Naive thymus-derived CD8-positive, alpha-beta T cell (primary cell): ENCODE data around the gene CDH1. TPM values are rescaled to one million over a fixed set of nuclear protein-coding genes. Genes with fewer than 3 reads are reported as not detected.

Experiments used
- ATAC-seq, 2 donors: fragments of 150-1000 bp; cut with Tn5 transposase in 1 of 2; sonication (Bioruptor Pico), chemical (Tn5 transposase) in 1 of 2; 1 replicate in 1 of 2; 2 replicates in 1 of 2; pipeline ENCODE4 v1.10.0; 2021; ENCODE audit warnings: mild to moderate bottlenecking in 2 of 2, moderate library complexity in 2 of 2
- POLR2A ChIA-PET: fragments of 350-600 bp; sonication (Branson Sonifier 250); formaldehyde crosslinking; loops from one replicate; lab custom pipeline; 2021; ENCODE audit warnings: antibody characterized with exemption; lab: Charles Lee
- DNase-seq, 10 donors: peaks; one replicate each; pipeline versions ENCODE4 v3.0.0 to v3.0.0-alpha.2; 2020 to 2022
- H3K27ac Mint-ChIP-seq, 10 donors: one replicate each; pipeline ENCODE4 v1.8.0; 2020 to 2022; ENCODE audit warnings: mild to moderate bottlenecking in 10 of 10, mixed read lengths in 10 of 10, moderate library complexity in 4 of 10, inconsistent platforms in 1 of 10
- H3K27me3 Mint-ChIP-seq, 5 donors: one replicate each; pipeline ENCODE4 v1.8.0; 2021 to 2022; ENCODE audit warnings: mixed read lengths in 5 of 5
- H3K36me3 Mint-ChIP-seq, 3 donors: one replicate each; pipeline ENCODE4 v1.8.0; 2020 to 2022; ENCODE audit warnings: mixed read lengths in 3 of 3, mild to moderate bottlenecking in 2 of 3, inconsistent platforms in 1 of 3
- H3K4me1 Mint-ChIP-seq, 4 donors: one replicate each; pipeline ENCODE4 v1.8.0; 2021 to 2022; ENCODE audit warnings: mixed read lengths in 4 of 4
- H3K4me3 Mint-ChIP-seq, 10 donors: one replicate each; pipeline ENCODE4 v1.8.0; 2020 to 2022; ENCODE audit warnings: mild to moderate bottlenecking in 10 of 10, mixed read lengths in 10 of 10, moderate library complexity in 6 of 10, inconsistent platforms in 1 of 10
- H3K9me3 Mint-ChIP-seq, 9 donors: one replicate each; pipeline ENCODE4 v1.8.0; 2020 to 2022; ENCODE audit warnings: mixed read lengths in 9 of 9, mild to moderate bottlenecking in 3 of 9, inconsistent platforms in 1 of 9, moderate library complexity in 1 of 9
- polyA plus RNA-seq, 3 donors: library from polyadenylated mRNA; unstranded; fragments of 300-500 nt; fragmentation: Illumina TruSeq; gene quantifications; one replicate each; pipeline ENCODE4 v1.2.3, GENCODE V29; 2021
- total RNA-seq, 8 experiments: library from RNA in 2 of 8; stranded (reverse) in 2 of 8; gene quantifications; one replicate each; pipeline ENCODE4 v1.2.3 and lab custom pipeline; 2021 to 2026

CDH1 gene
- total and polyA plus RNA-seq, 5 experiments from 2014 or later = 1.4 TPM; not detected in 4

DNA sequence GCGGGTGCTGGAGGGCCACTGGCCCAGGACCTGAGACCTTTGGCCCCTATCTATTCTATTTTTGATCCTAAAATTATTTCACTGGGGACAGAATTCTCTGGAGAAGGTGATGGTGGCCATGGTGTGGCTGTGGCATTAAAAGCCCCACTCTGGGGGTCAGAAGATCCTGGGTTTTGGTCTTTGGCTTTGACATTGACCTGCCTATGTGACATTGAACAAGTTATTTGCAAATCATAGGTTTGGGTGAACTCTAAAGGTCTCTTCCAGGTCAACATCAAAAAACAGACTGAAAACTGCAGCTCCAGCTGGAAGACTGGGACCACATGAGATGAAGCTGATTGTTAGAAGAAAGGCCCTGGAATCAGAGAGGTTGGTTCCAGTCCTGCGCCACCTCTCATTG is 2.3 kb upstream of the CDH1 start:
- H3K27me3 Mint-ChIP-seq = peaks cover 17 to 42% (median 29%) of the 10 kb centered on the region in 5 donors
- POLR2A ChIA-PET = interaction anchor here (0.5 kb wide), 1 partner anchor 35 kb away, joined by 3 read pairs; no protein-coding TSS in a partner anchor
- no peak for DNase-seq
- peaks cover 2 to 10% (median 8%) of the 10 kb centered on the region in 4 donors for H3K4me1 Mint-ChIP-seq
- no peak overlapping the region for H3K27ac Mint-ChIP-seq
- ATAC-seq = no peak
- H3K9me3 Mint-ChIP-seq = peaks cover 0 to 2% (median 0%) of the 10 kb centered on the region in 9 donors
- H3K4me3 Mint-ChIP-seq = no peak overlapping the region
- peaks cover 0 to 3% (median 0%) of the 10 kb centered on the region in 3 donors for H3K36me3 Mint-ChIP-seq

DNA sequence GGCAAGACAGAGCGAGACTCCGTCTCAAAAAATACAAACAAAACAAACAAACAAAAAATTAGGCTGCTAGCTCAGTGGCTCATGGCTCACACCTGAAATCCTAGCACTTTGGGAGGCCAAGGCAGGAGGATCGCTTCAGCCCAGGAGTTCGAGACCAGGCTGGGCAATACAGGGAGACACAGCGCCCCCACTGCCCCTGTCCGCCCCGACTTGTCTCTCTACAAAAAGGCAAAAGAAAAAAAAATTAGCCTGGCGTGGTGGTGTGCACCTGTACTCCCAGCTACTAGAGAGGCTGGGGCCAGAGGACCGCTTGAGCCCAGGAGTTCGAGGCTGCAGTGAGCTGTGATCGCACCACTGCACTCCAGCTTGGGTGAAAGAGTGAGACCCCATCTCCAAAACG is 531 bp upstream of the CDH1 start:
- peaks cover 20 to 60% (median 37%) of the 10 kb centered on the region in 5 donors for H3K27me3 Mint-ChIP-seq
- peaks cover 0 to 2% (median 0%) of the 10 kb centered on the region in 9 donors for H3K9me3 Mint-ChIP-seq
- peaks cover 0 to 3% (median 0%) of the 10 kb centered on the region in 3 donors for H3K36me3 Mint-ChIP-seq
- peaks cover 2 to 24% (median 8%) of the 10 kb centered on the region in 4 donors for H3K4me1 Mint-ChIP-seq
- H3K4me3 Mint-ChIP-seq = peak overlapping the region; percentile 38 to 80 (median 70)
- DNase-seq (no peak), ATAC-seq (no peak)
- POLR2A ChIA-PET = no interaction called here
- peak overlapping the region in 1 of 10 donors; percentile 77 for H3K27ac Mint-ChIP-seq

DNA sequence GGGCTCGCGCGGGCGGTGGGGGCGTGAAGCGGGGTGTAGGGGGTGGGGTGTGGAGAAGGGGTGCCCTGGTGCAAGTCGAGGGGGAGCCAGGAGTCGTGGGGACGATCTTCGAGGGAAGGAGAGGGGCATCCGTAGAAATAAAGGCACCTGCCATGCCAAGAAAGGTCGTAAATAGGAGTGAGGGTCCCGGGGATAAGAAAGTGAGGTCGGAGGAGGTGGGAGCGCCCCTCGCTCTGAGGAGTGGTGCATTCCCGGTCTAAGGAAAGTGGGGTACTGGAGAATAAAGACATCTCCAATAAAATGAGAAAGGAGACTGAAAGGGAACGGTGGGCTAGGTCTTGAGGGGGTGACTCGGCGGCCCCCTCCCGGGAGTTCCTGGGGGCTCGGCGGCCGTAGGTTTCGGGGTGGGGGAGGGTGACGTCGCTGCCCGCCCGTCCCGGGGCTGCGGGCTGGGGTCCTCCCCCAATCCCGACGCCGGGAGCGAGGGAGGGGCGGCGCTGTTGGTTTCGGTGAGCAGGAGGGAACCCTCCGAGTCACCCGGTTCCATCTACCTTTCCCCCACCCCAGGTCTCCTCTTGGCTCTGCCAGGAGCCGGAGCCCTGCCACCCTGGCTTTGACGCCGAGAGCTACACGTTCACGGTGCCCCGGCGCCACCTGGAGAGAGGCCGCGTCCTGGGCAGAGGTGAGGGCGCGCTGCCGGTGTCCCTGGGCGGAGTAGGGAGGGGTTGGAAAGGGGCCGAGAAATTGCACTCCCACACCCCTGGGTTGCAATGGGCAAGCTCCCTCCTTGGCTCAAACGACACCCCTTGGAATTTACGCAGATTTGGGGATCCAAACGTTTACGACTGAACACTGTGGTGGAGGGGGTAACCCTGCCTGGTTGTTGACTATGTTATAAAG is 888 bp downstream of the CDH1 start:
- POLR2A ChIA-PET = no interaction called here
- DNase-seq (no peak), ATAC-seq (peak; percentile 19 to 30)
- Mint-ChIP-seq H3K9me3 (peaks cover 0 to 2% (median 0%) of the 10 kb centered on the region in 9 donors), H3K27me3 (peaks cover 20 to 60% (median 33%) of the 10 kb centered on the region in 5 donors), H3K36me3 (peaks cover 0 to 3% (median 0%) of the 10 kb centered on the region in 3 donors), H3K4me1 (peaks cover 2 to 24% (median 8%) of the 10 kb centered on the region in 4 donors), H3K4me3 (peak overlapping the region; percentile 54 to 80 (median 72)), H3K27ac (peak overlapping the region in 3 of 10 donors; percentile 43 to 65 (median 65))

DNA sequence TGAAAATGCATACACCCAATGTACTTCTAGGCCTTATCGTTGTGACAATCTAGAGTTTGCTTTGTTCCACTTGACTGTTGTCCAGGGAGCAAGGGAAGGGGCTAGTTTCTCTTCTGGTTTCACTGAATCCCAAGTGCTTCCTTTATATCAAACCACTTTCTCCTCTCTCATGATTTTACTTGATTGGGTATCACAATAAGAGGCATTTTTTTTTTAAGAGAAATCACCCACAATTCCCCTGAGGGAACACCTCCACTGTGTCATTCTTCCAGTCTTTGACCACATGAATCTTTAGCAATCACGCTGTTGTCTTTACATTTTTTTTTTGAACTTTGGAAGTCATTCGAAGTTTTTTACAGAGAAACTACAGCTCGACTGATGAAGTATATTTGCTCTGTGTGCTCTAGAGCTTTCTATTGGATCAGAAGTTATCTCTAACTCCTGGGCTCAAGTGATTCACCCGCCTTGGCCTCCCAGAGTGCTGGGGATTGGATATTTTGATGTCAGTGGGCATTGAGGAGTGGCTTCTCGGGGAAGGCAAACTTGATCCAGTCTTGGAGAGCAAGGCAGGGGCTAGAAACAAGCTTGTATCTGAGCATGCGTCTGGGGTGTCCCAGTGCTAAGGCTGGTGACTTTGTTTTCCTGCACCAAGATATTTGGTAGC is 3.0 kb downstream of the CDH1 start:
- peak overlapping the region in 1 of 10 donors; percentile 14 for H3K27ac Mint-ChIP-seq
- peaks cover 14 to 53% (median 27%) of the 10 kb centered on the region in 5 donors for H3K27me3 Mint-ChIP-seq
- peak overlapping the region in 1 of 10 donors; percentile 11 for H3K4me3 Mint-ChIP-seq

DNA sequence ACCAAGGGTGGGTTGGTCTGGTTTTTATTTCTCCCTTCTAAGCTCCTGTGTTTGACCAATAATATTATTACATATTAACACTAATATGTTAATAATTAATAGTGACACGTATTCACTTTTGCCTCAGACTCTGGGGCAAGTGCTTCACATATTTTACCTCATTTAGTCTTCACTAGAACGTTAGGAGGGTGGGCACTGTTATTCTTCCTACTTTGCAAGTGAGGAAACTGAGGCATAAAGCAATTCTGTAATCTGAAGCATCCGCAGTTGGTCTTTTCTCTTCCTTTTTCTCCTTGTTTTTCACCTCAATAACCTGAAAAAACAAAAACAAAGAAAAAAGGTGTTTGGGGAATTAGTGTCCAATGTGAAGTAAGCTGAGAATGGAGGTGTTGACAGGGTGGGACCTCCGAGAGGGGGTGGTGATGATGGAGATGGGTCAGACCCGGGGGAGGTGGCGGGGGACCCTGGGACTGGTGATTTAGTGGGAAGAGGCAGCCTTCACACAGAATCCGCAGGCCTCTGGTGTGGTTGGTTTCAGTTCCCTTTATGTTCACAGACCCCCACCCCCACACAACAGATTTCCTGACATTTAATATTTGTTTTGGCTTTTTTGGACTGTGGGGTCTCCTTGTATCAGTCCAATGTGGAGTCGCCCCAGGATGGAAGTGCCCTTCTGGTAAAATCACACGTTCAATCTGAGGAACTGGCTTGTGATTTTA is 3.7 kb downstream of the CDH1 start:
- POLR2A ChIA-PET = no interaction called here
- peak overlapping the region in 1 of 10 donors; percentile 14 for H3K27ac Mint-ChIP-seq

More for the DNA sequence above, 3.0 kb downstream of the CDH1 start:
- no peak for ATAC-seq
- H3K9me3 Mint-ChIP-seq = peaks cover 0 to 2% (median 0%) of the 10 kb centered on the region in 9 donors
- no peak for DNase-seq
- POLR2A ChIA-PET = no interaction called here
- H3K36me3 Mint-ChIP-seq = peaks cover 0 to 3% (median 0%) of the 10 kb centered on the region in 3 donors
- peaks cover 2 to 24% (median 8%) of the 10 kb centered on the region in 4 donors for H3K4me1 Mint-ChIP-seq

DNA sequence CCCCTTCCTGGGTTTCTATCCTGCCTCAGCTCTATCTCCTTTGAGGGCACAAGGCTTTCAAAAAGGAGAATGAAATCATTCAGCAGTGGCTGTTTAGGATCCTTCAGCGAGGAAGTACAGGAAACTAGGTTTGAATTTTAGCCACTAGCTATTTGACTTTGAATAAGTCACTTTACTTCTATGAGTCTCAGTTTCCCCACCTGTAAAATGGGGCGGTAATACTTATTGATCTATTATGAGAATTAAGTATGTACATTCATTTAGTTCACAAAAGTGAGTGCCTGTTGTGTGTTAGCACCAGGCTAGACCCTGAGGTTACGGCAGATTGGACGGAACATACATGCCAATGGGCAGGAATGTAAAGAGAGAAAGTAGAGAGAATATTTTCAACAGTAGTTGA is 6.6 kb downstream of the CDH1 start:
- Mint-ChIP-seq H3K36me3 (no peaks in the 10 kb centered on the region), H3K4me1 (peaks cover 0 to 14% (median under 1%) of the 10 kb centered on the region in 4 donors), H3K4me3 (no peak overlapping the region), H3K27ac (peak overlapping the region in 1 of 10 donors; percentile 67), H3K9me3 (peaks cover 0 to under 1% (median 0%) of the 10 kb centered on the region in 9 donors), H3K27me3 (peaks cover 5 to 21% (median 10%) of the 10 kb centered on the region in 5 donors)
- DNase-seq = no peak
- no peak for ATAC-seq
- POLR2A ChIA-PET = interaction anchor here (0.7 kb wide), 1 partner anchor 100 kb away, joined by 3 read pairs; the partner anchor contains the start of gene TANGO6

More for the DNA sequence above, 3.7 kb downstream of the CDH1 start:
- ATAC-seq (no peak), DNase-seq (no peak)
- Mint-ChIP-seq H3K4me1 (peaks cover 2 to 24% (median 8%) of the 10 kb centered on the region in 4 donors), H3K9me3 (peaks cover 0 to 2% (median 0%) of the 10 kb centered on the region in 9 donors), H3K36me3 (peaks cover 0 to 3% (median 0%) of the 10 kb centered on the region in 3 donors), H3K4me3 (no peak overlapping the region), H3K27me3 (peaks cover 14 to 50% (median 25%) of the 10 kb centered on the region in 5 donors)

DNA sequence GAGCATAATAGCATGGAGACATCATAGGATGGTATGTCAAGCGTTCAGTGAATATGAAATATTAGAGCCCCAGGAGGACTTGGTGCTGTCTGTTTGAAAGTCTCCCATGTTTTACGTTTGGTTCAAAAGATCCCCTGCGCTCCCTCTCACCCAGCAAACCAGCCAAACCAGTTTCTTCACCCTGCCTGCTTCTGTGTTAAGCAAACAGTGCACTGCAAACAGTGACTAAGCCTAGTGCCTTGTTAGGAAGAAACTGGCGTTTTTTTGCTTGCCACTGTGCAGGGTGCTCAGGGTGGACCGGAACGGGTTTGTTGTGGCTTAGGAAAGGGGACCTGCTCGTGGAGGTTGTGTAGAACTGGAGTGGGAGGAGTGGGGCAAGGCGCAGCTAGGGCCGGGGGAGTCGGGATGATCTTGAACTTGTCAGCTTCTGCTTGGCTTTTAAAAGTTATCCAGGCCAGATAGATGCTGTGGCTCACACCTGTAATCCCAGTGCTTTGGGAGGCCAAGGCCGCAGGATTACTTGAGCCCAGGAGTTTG is 7.7 kb downstream of the CDH1 start:
- Mint-ChIP-seq H3K27me3 (peaks cover 5 to 18% (median 9%) of the 10 kb centered on the region in 5 donors), H3K36me3 (no peaks in the 10 kb centered on the region), H3K4me1 (peaks cover 0 to 13% (median 0%) of the 10 kb centered on the region in 4 donors), H3K27ac (no peak overlapping the region), H3K9me3 (no peaks in the 10 kb centered on the region), H3K4me3 (no peak overlapping the region)
- DNase-seq = no peak
- no peak for ATAC-seq
- POLR2A ChIA-PET = no interaction called here

DNA sequence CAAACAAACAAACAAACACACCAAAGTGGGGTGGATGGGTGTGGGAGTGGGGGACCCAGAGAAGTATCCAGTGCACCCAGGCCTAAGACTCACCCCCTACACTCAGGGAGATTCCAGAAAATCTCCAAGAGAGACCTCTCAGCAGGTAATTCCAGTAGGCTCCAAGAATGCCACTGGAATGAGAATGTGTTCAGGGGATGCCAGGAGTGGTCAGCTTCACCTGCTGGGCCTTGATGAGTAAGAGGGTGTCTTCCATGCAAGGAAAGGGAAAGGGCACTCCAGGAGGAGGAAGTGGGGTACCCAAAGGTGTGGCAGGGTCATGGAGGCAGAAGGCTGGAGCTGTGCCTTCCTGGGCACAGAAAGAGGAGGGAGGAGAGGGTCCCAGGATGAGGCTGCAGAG is 9.9 kb downstream of the CDH1 start:
- Mint-ChIP-seq H3K27ac (no peak overlapping the region), H3K27me3 (peaks cover 0 to 6% (median 1%) of the 10 kb centered on the region in 5 donors), H3K36me3 (no peaks in the 10 kb centered on the region), H3K4me3 (no peak overlapping the region), H3K9me3 (no peaks in the 10 kb centered on the region), H3K4me1 (no peaks in the 10 kb centered on the region)
- no peak for ATAC-seq
- no peak for DNase-seq
- POLR2A ChIA-PET = no interaction called here

DNA sequence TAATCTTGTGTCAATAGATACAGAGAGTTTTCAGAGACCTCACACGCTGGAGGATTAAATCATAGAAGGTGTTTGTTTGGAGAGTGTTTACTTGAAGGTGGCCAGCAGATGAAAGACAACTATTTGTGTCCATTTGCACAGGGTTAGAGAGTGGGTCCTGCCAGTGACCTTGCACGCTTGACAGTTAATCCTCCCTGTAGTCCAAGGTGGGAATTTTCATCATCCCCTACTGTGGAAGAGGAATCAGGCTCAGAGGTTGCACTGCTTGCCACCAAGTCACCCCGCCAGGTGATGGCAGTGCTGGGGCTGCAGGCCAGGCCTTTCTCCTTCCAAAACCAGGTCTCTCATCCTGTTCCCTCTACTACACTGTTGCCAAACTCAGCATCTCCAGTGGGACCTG is 12.3 kb downstream of the CDH1 start:
- Mint-ChIP-seq H3K4me1 (peaks cover 0 to 9% (median 2%) of the 10 kb centered on the region in 4 donors), H3K27me3 (peaks cover 0 to 5% (median 1%) of the 10 kb centered on the region in 5 donors), H3K36me3 (no peaks in the 10 kb centered on the region), H3K4me3 (no peak overlapping the region), H3K9me3 (no peaks in the 10 kb centered on the region), H3K27ac (no peak overlapping the region)
- DNase-seq = no peak
- no peak for ATAC-seq
- POLR2A ChIA-PET = no interaction called here

DNA sequence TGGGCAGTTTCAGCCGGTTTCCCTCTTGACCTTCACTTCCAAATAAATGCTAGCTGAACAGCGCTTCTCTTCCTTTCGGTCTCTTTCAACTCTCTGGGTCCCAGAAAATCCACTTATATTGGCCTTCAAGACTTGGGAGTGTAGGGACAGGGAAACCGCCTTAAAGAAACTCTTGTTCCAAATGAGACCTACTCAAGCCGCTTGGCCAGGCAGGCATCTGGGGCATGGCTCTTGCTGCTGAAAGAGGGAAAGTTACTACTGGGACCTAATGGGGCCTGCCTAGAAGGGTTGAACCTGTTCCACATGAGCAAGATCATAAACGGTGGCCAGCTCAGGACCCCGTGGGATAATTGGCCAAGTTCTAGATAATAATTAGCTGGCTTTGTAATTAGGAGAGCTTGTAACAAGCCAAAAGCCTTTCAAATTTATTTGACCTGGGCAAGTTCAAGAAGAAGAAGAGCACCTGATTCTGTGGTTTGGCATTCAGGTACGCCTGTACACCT is 13.2 kb downstream of the CDH1 start:
- DNase-seq (no peak), ATAC-seq (no peak)
- POLR2A ChIA-PET = no interaction called here
- Mint-ChIP-seq H3K4me1 (peaks cover 0 to 10% (median 3%) of the 10 kb centered on the region in 4 donors), H3K36me3 (no peaks in the 10 kb centered on the region), H3K27ac (no peak overlapping the region), H3K9me3 (no peaks in the 10 kb centered on the region), H3K4me3 (no peak overlapping the region), H3K27me3 (peaks cover 0 to 4% (median 1%) of the 10 kb centered on the region in 5 donors)

DNA sequence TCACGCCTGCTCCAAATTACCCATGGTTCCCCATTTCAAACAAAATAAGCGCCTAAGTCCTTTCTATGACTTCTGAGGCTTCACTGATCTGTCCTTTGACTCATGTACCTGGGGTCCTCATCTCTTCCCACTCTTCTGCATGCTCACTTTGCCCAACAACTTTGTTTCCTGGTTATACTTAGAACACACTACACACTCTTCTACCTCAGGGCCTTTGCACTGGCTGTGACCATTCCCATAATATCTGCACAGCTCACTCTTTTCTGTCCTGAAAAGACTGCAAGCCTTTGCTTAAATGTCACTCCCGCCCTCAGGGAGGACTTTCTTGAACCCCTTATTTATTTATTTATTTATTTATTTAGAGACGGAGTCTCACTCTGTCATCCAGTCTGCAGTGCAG is 14.1 kb downstream of the CDH1 start:
- Mint-ChIP-seq H3K9me3 (no peaks in the 10 kb centered on the region), H3K4me1 (peaks cover 0 to 10% (median 3%) of the 10 kb centered on the region in 4 donors), H3K4me3 (no peak overlapping the region), H3K27me3 (peaks cover 0 to 4% (median 1%) of the 10 kb centered on the region in 5 donors), H3K27ac (peak overlapping the region in 1 of 10 donors; percentile 51), H3K36me3 (no peaks in the 10 kb centered on the region)
- DNase-seq = no peak
- ATAC-seq = no peak
- POLR2A ChIA-PET = no interaction called here
